ENCODE results near the gene OXNAD1. TPM values are rescaled to one million over a fixed set of nuclear protein-coding genes. Genes with fewer than 3 reads are reported as not detected.

The OXNAD1 gene
- total RNA-seq, 5 donors from 2014 or later (not counting 1 experiment from before 2014, with no cell fraction given): 78.5 to 218 (median 101) TPM

GRCh38 chr3:16243706-16244490 is 21.1 kb upstream of the OXNAD1 start:
- Mint-ChIP-seq H3K27ac (no peak overlapping the region), H3K27me3 (no peaks in the 10 kb centered on the region), H3K36me3 (no peaks in the 10 kb centered on the region), H3K4me3 (no peak overlapping the region), H3K4me1 (peaks cover 7 to 12% (median 9%) of the 10 kb centered on the region in 3 donors), H3K9me3 (no peaks in the 10 kb centered on the region)
- DNase-seq (no peak), ATAC-seq (replicated peaks in 1 of 4) (no peak)
- peaks cover 0 to 4% of the 10 kb centered on the region in 2 experiments for H3K27me3 ChIP-seq (replicated peaks in 1 of 2; ENCODE audit: control insufficient read depth in 2 of 2, extremely low read depth in 1 of 2, insufficient read depth in 2 of 2, low read length in 1 of 2)
- ChIA-PET POLR2A (no interaction called here), CTCF (interaction anchor here (0.6 to 1.2 kb wide), 3 partner anchors 14 to 1417 kb away, joined by 3 read pairs; no protein-coding TSS in a partner anchor)
- H3K27ac ChIP-seq (ENCODE audit: low read length): no peak overlapping the region
- H3K36me3 ChIP-seq (ENCODE audit: control insufficient read depth in 2 of 2, extremely low read depth in 1 of 2, insufficient read depth in 1 of 2, low read length in 1 of 2): no peaks in the 10 kb centered on the region
- H3K4me3 ChIP-seq (ENCODE audit: control insufficient read depth in 1 of 2, extremely low read depth in 1 of 2, low read length in 1 of 2): no peak overlapping the region
- H3K9me3 ChIP-seq: no peaks in the 10 kb centered on the region
- H3K4me1 ChIP-seq (ENCODE audit: control insufficient read depth in 1 of 2, extremely low read depth in 1 of 2, insufficient read depth in 2 of 2, low read length in 2 of 2): peaks cover 0 to 6% of the 10 kb centered on the region in 2 experiments
- 69% methylated on average over 6 of the region's 9 CpGs for WGBS (ENCODE audit: insufficient coverage)

- CTCF ChIA-PET: interaction anchor here in 1 of 2 donors (1.0 kb wide), 1 partner anchor 41 kb away, joined by 3 read pairs; no protein-coding TSS in a partner anchor
- H3K27me3 Mint-ChIP-seq: no peaks in the 10 kb centered on the region
- Histone ChIP-seq H3K27ac (ENCODE audit: low read length) (no peak overlapping the region), H3K27me3 (replicated peaks in 1 of 2; ENCODE audit: control insufficient read depth in 2 of 2, extremely low read depth in 1 of 2, insufficient read depth in 2 of 2, low read length in 1 of 2) (peaks cover 0 to 4% of the 10 kb centered on the region in 2 experiments), H3K4me1 (ENCODE audit: control insufficient read depth in 1 of 2, extremely low read depth in 1 of 2, insufficient read depth in 2 of 2, low read length in 2 of 2) (peaks cover 0 to 6% of the 10 kb centered on the region in 2 experiments), H3K36me3 (ENCODE audit: control insufficient read depth in 2 of 2, extremely low read depth in 1 of 2, insufficient read depth in 1 of 2, low read length in 1 of 2) (no peaks in the 10 kb centered on the region), H3K9me3 (no peaks in the 10 kb centered on the region), H3K4me3 (ENCODE audit: control insufficient read depth in 1 of 2, extremely low read depth in 1 of 2, low read length in 1 of 2) (no peak overlapping the region)
- H3K4me1 Mint-ChIP-seq: peaks cover 7 to 12% (median 9%) of the 10 kb centered on the region in 3 donors
- DNase-seq (no peak), ATAC-seq (replicated peaks in 1 of 4) (no peak)
- no peak overlapping the region for H3K27ac Mint-ChIP-seq
- no peak overlapping the region for H3K4me3 Mint-ChIP-seq
- no peaks in the 10 kb centered on the region for H3K9me3 Mint-ChIP-seq
- H3K36me3 Mint-ChIP-seq: no peaks in the 10 kb centered on the region
- 100% methylated on average over 2 of the region's 3 CpGs for WGBS (ENCODE audit: insufficient coverage)
- POLR2A ChIA-PET: no interaction called here
Measured at GRCh38 chr3:16245609-16246008, 19.4 kb upstream of the OXNAD1 start.

GRCh38 chr3:16247282-16248061 is 17.5 kb upstream of the OXNAD1 start:
- H3K27me3 Mint-ChIP-seq: no peaks in the 10 kb centered on the region
- no peaks in the 10 kb centered on the region for H3K9me3 Mint-ChIP-seq
- ChIA-PET CTCF (interaction anchor here (0.6 to 1.5 kb wide), 8 partner anchors 17 to 2000 kb away, joined by 3 to 9 read pairs (median 5); no protein-coding TSS in a partner anchor), POLR2A (no interaction called here)
- DNase-seq: peak; percentile 49 to 89 (median 68)
- no peak overlapping the region for H3K4me3 ChIP-seq (ENCODE audit: control insufficient read depth in 1 of 2, extremely low read depth in 1 of 2, low read length in 1 of 2)
- H3K27ac ChIP-seq (ENCODE audit: low read length): no peak overlapping the region
- H3K36me3 Mint-ChIP-seq: no peaks in the 10 kb centered on the region
- no peak overlapping the region for H3K4me3 Mint-ChIP-seq
- H3K9me3 ChIP-seq: no peaks in the 10 kb centered on the region
- no peak overlapping the region for H3K27ac Mint-ChIP-seq
- ATAC-seq (replicated peaks in 1 of 4): peak; percentile 89 to 90 (median 90)
- H3K36me3 ChIP-seq (ENCODE audit: control insufficient read depth in 2 of 2, extremely low read depth in 1 of 2, insufficient read depth in 1 of 2, low read length in 1 of 2): no peaks in the 10 kb centered on the region
- H3K4me1 Mint-ChIP-seq: peaks cover 7 to 10% (median 9%) of the 10 kb centered on the region in 3 donors
- peaks cover 0 to 4% of the 10 kb centered on the region in 2 experiments for H3K27me3 ChIP-seq (replicated peaks in 1 of 2; ENCODE audit: control insufficient read depth in 2 of 2, extremely low read depth in 1 of 2, insufficient read depth in 2 of 2, low read length in 1 of 2)
- peaks cover 0 to 6% of the 10 kb centered on the region in 2 experiments for H3K4me1 ChIP-seq (ENCODE audit: control insufficient read depth in 1 of 2, extremely low read depth in 1 of 2, insufficient read depth in 2 of 2, low read length in 2 of 2)
- 29% methylated on average over 12 of the region's 17 CpGs for WGBS (ENCODE audit: insufficient coverage)

- H3K4me3 Mint-ChIP-seq: no peak overlapping the region
- ATAC-seq (replicated peaks in 1 of 4): no peak
- Histone ChIP-seq H3K36me3 (ENCODE audit: control insufficient read depth in 2 of 2, extremely low read depth in 1 of 2, insufficient read depth in 1 of 2, low read length in 1 of 2) (no peaks in the 10 kb centered on the region), H3K9me3 (no peaks in the 10 kb centered on the region), H3K4me1 (ENCODE audit: control insufficient read depth in 1 of 2, extremely low read depth in 1 of 2, insufficient read depth in 2 of 2, low read length in 2 of 2) (peaks cover 0 to 6% of the 10 kb centered on the region in 2 experiments), H3K27ac (ENCODE audit: low read length) (no peak overlapping the region), H3K4me3 (ENCODE audit: control insufficient read depth in 1 of 2, extremely low read depth in 1 of 2, low read length in 1 of 2) (no peak overlapping the region), H3K27me3 (replicated peaks in 1 of 2; ENCODE audit: control insufficient read depth in 2 of 2, extremely low read depth in 1 of 2, insufficient read depth in 2 of 2, low read length in 1 of 2) (peaks cover 0 to 4% of the 10 kb centered on the region in 2 experiments)
- no peaks in the 10 kb centered on the region for H3K36me3 Mint-ChIP-seq
- POLR2A ChIA-PET: no interaction called here
- no peak overlapping the region for H3K27ac Mint-ChIP-seq
- no peaks in the 10 kb centered on the region for H3K27me3 Mint-ChIP-seq
- 100% methylated on average over 2 of the region's 5 CpGs for WGBS (ENCODE audit: insufficient coverage)
- no peaks in the 10 kb centered on the region for H3K9me3 Mint-ChIP-seq
- CTCF ChIA-PET: interaction anchor here (0.6 to 1.5 kb wide), 8 partner anchors 16 to 1999 kb away, joined by 3 to 9 read pairs (median 5); no protein-coding TSS in a partner anchor
- DNase-seq: no peak
- H3K4me1 Mint-ChIP-seq: peaks cover 7 to 10% (median 9%) of the 10 kb centered on the region in 3 donors
Measured at GRCh38 chr3:16248556-16248955, 16.5 kb upstream of the OXNAD1 start.

GRCh38 chr3:16249336-16249735 is 15.7 kb upstream of the OXNAD1 start:
- ATAC-seq (replicated peaks in 1 of 4) (no peak), DNase-seq (peak in 2 of 35 experiments; percentile 14 to 37)
- Mint-ChIP-seq H3K4me3 (no peak overlapping the region), H3K9me3 (no peaks in the 10 kb centered on the region), H3K4me1 (peaks cover 7 to 10% (median 9%) of the 10 kb centered on the region in 3 donors), H3K27ac (no peak overlapping the region), H3K27me3 (no peaks in the 10 kb centered on the region), H3K36me3 (no peaks in the 10 kb centered on the region)
- 92% methylated on average over 2 of the region's 3 CpGs for WGBS (ENCODE audit: insufficient coverage)
- Histone ChIP-seq H3K27me3 (replicated peaks in 1 of 2; ENCODE audit: control insufficient read depth in 2 of 2, extremely low read depth in 1 of 2, insufficient read depth in 2 of 2, low read length in 1 of 2) (peaks cover 0 to 4% of the 10 kb centered on the region in 2 experiments), H3K4me1 (ENCODE audit: control insufficient read depth in 1 of 2, extremely low read depth in 1 of 2, insufficient read depth in 2 of 2, low read length in 2 of 2) (peaks cover 0 to 6% of the 10 kb centered on the region in 2 experiments), H3K27ac (ENCODE audit: low read length) (no peak overlapping the region), H3K9me3 (no peaks in the 10 kb centered on the region), H3K4me3 (ENCODE audit: control insufficient read depth in 1 of 2, extremely low read depth in 1 of 2, low read length in 1 of 2) (no peak overlapping the region), H3K36me3 (ENCODE audit: control insufficient read depth in 2 of 2, extremely low read depth in 1 of 2, insufficient read depth in 1 of 2, low read length in 1 of 2) (no peaks in the 10 kb centered on the region)
- ChIA-PET CTCF (no interaction called here), POLR2A (no interaction called here)

GRCh38 chr3:16249886-16250285 is 15.1 kb upstream of the OXNAD1 start:
- Mint-ChIP-seq H3K27ac (no peak overlapping the region), H3K36me3 (no peaks in the 10 kb centered on the region), H3K4me1 (peaks cover 7 to 14% (median 11%) of the 10 kb centered on the region in 3 donors), H3K4me3 (no peak overlapping the region), H3K9me3 (no peaks in the 10 kb centered on the region), H3K27me3 (no peaks in the 10 kb centered on the region)
- H3K36me3 ChIP-seq (ENCODE audit: control insufficient read depth in 2 of 2, extremely low read depth in 1 of 2, insufficient read depth in 1 of 2, low read length in 1 of 2): no peaks in the 10 kb centered on the region
- DNase-seq (no peak), ATAC-seq (replicated peaks in 1 of 4) (no peak)
- WGBS (ENCODE audit: insufficient coverage): no CpG with 5 or more reads among the region's 3 CpGs
- peaks cover 0 to 6% of the 10 kb centered on the region in 2 experiments for H3K4me1 ChIP-seq (ENCODE audit: control insufficient read depth in 1 of 2, extremely low read depth in 1 of 2, insufficient read depth in 2 of 2, low read length in 2 of 2)
- CTCF ChIA-PET: interaction anchor here in 1 of 2 donors (0.5 kb wide), 1 partner anchor 24 kb away, joined by 3 read pairs; no protein-coding TSS in a partner anchor
- POLR2A ChIA-PET: no interaction called here
- peaks cover 0 to 4% of the 10 kb centered on the region in 2 experiments for H3K27me3 ChIP-seq (replicated peaks in 1 of 2; ENCODE audit: control insufficient read depth in 2 of 2, extremely low read depth in 1 of 2, insufficient read depth in 2 of 2, low read length in 1 of 2)
- H3K9me3 ChIP-seq: no peaks in the 10 kb centered on the region
- no peak overlapping the region for H3K27ac ChIP-seq (ENCODE audit: low read length)
- no peak overlapping the region for H3K4me3 ChIP-seq (ENCODE audit: control insufficient read depth in 1 of 2, extremely low read depth in 1 of 2, low read length in 1 of 2)

Data from T-cell (primary cell).